Measurements from ENCODE around the gene AKAP11.

Gene AKAP11

GRCh38 chr13:42360046-42360574, 88.2 kb downstream of the AKAP11 start:
- Histone ChIP-seq H3K27me3 (ENCODE audit: control insufficient read depth, insufficient read depth, low read length) (no peaks in the 10 kb centered on the region), H3K9ac (ENCODE audit: low read length) (no peak overlapping the region), H3K27ac (ENCODE audit: low read depth, low read length) (no peak overlapping the region), H3K9me3 (ENCODE audit: control insufficient read depth, insufficient read depth, low read depth, low read length) (no peaks in the 10 kb centered on the region), H3K4me1 (ENCODE audit: control insufficient read depth, insufficient read depth, low read length) (peaks cover 8% of the 10 kb centered on the region; the same call in 1 of the 2 replicates), H3K36me3 (ENCODE audit: control insufficient read depth, insufficient read depth, low read length) (no peaks in the 10 kb centered on the region), H3K4me3 (ENCODE audit: low read depth, low read length) (no peak overlapping the region)

- Histone ChIP-seq H3K9me3 (ENCODE audit: control insufficient read depth, insufficient read depth, low read depth, low read length) (no peaks in the 10 kb centered on the region), H3K9ac (ENCODE audit: low read length) (no peak overlapping the region), H3K27ac (ENCODE audit: low read depth, low read length) (no peak overlapping the region), H3K36me3 (ENCODE audit: control insufficient read depth, insufficient read depth, low read length) (no peaks in the 10 kb centered on the region), H3K4me1 (ENCODE audit: control insufficient read depth, insufficient read depth, low read length) (peaks cover 8% of the 10 kb centered on the region; the same call in 1 of the 2 replicates), H3K4me3 (ENCODE audit: low read depth, low read length) (no peak overlapping the region), H3K27me3 (ENCODE audit: control insufficient read depth, insufficient read depth, low read length) (no peaks in the 10 kb centered on the region)
Measured at GRCh38 chr13:42361701-42362100, 89.7 kb downstream of the AKAP11 start.

- H3K9ac ChIP-seq (ENCODE audit: low read length) = no peak overlapping the region
- no peak overlapping the region for H3K27ac ChIP-seq (ENCODE audit: low read depth, low read length)
Measured at GRCh38 chr13:42363941-42364612, 92.1 kb downstream of the AKAP11 start.

GRCh38 chr13:42364613-42365000, 92.7 kb downstream of the AKAP11 start:
- Histone ChIP-seq H3K9me3 (ENCODE audit: control insufficient read depth, insufficient read depth, low read depth, low read length) (no peaks in the 10 kb centered on the region), H3K4me1 (ENCODE audit: control insufficient read depth, insufficient read depth, low read length) (peaks cover 8% of the 10 kb centered on the region; the same call in 1 of the 2 replicates), H3K9ac (ENCODE audit: low read length) (no peak overlapping the region), H3K4me3 (ENCODE audit: low read depth, low read length) (no peak overlapping the region), H3K27ac (ENCODE audit: low read depth, low read length) (no peak overlapping the region), H3K36me3 (ENCODE audit: control insufficient read depth, insufficient read depth, low read length) (no peaks in the 10 kb centered on the region), H3K27me3 (ENCODE audit: control insufficient read depth, insufficient read depth, low read length) (no peaks in the 10 kb centered on the region)

More at GRCh38 chr13:42363941-42364612, 92.1 kb downstream of the AKAP11 start:
- H3K9me3 ChIP-seq (ENCODE audit: control insufficient read depth, insufficient read depth, low read depth, low read length) = no peaks in the 10 kb centered on the region
- no peaks in the 10 kb centered on the region for H3K36me3 ChIP-seq (ENCODE audit: control insufficient read depth, insufficient read depth, low read length)
- H3K27me3 ChIP-seq (ENCODE audit: control insufficient read depth, insufficient read depth, low read length) = no peaks in the 10 kb centered on the region
- H3K4me1 ChIP-seq (ENCODE audit: control insufficient read depth, insufficient read depth, low read length) = peaks cover 8% of the 10 kb centered on the region; the same call in 1 of the 2 replicates
- no peak overlapping the region for H3K4me3 ChIP-seq (ENCODE audit: low read depth, low read length)

- no peak overlapping the region for H3K27ac ChIP-seq (ENCODE audit: low read depth, low read length)
- H3K4me1 ChIP-seq (ENCODE audit: control insufficient read depth, insufficient read depth, low read length) = peaks cover 8% of the 10 kb centered on the region; the same call in 1 of the 2 replicates
- H3K9me3 ChIP-seq (ENCODE audit: control insufficient read depth, insufficient read depth, low read depth, low read length) = no peaks in the 10 kb centered on the region
- no peak overlapping the region for H3K4me3 ChIP-seq (ENCODE audit: low read depth, low read length)
- no peak overlapping the region for H3K9ac ChIP-seq (ENCODE audit: low read length)
- no peaks in the 10 kb centered on the region for H3K27me3 ChIP-seq (ENCODE audit: control insufficient read depth, insufficient read depth, low read length)
- no peaks in the 10 kb centered on the region for H3K36me3 ChIP-seq (ENCODE audit: control insufficient read depth, insufficient read depth, low read length)
Measured at GRCh38 chr13:42367831-42368230, 95.9 kb downstream of the AKAP11 start.

- H3K4me3 ChIP-seq (ENCODE audit: low read depth, low read length) = no peak overlapping the region
- H3K4me1 ChIP-seq (ENCODE audit: control insufficient read depth, insufficient read depth, low read length) = peaks cover 6% of the 10 kb centered on the region; the same call in 1 of the 2 replicates
- H3K9me3 ChIP-seq (ENCODE audit: control insufficient read depth, insufficient read depth, low read depth, low read length) = no peaks in the 10 kb centered on the region
- H3K27ac ChIP-seq (ENCODE audit: low read depth, low read length) = no peak overlapping the region
- H3K36me3 ChIP-seq (ENCODE audit: control insufficient read depth, insufficient read depth, low read length) = no peaks in the 10 kb centered on the region
- no peaks in the 10 kb centered on the region for H3K27me3 ChIP-seq (ENCODE audit: control insufficient read depth, insufficient read depth, low read length)
- H3K9ac ChIP-seq (ENCODE audit: low read length) = no peak overlapping the region
Measured at GRCh38 chr13:42369071-42369797, 97.3 kb downstream of the AKAP11 start.

- Histone ChIP-seq H3K27me3 (ENCODE audit: control insufficient read depth, insufficient read depth, low read length) (no peaks in the 10 kb centered on the region), H3K9ac (ENCODE audit: low read length) (no peak overlapping the region), H3K4me1 (ENCODE audit: control insufficient read depth, insufficient read depth, low read length) (no peaks in the 10 kb centered on the region), H3K9me3 (ENCODE audit: control insufficient read depth, insufficient read depth, low read depth, low read length) (no peaks in the 10 kb centered on the region), H3K4me3 (ENCODE audit: low read depth, low read length) (no peak overlapping the region), H3K36me3 (ENCODE audit: control insufficient read depth, insufficient read depth, low read length) (no peaks in the 10 kb centered on the region), H3K27ac (ENCODE audit: low read depth, low read length) (no peak overlapping the region)
Measured at GRCh38 chr13:42370229-42370628, 98.3 kb downstream of the AKAP11 start.

Measured in HUES6 (cell line).